Suprapubic skin (tissue), 3 donors: ENCODE data around the gene FAM229A.

ENCODE experiments used
- CTCF ChIP-seq, 2 donors: fragments of 200-600 bp in 1 of 2; fragments of 450-650 bp in 1 of 2; sonication (generic) in 1 of 2; IDR thresholded peaks; one replicate each; pipeline ENCODE4 v1.5.1; 2016 to 2019; ENCODE audit warnings: antibody characterized with exemption in 2 of 2, mild to moderate bottlenecking in 1 of 2, moderate library complexity in 1 of 2
- POLR2A ChIP-seq, 2 donors: fragments of 450-650 bp; IDR thresholded peaks; one replicate each; pipeline ENCODE4 v1.6.1; 2017; ENCODE audit warnings: antibody characterized with exemption in 2 of 2, mild to moderate bottlenecking in 2 of 2, moderate library complexity in 2 of 2

- no peak for TF ChIP-seq CTCF (IDR thresholded peaks at IDR 0.05)
- TF ChIP-seq POLR2A (IDR thresholded peaks at IDR 0.05), result no peak
Observed at GRCh38 chr1:32380057-32380456, 17.8 kb upstream of the FAM229A start.
